ENCODE results near the gene SLC2A13. TPM values are rescaled to one million over a fixed set of nuclear protein-coding genes. Genes with fewer than 3 reads are reported as not detected.

The SLC2A13 gene
- total RNA-seq, 1 donor from 2014 or later = 11.6 TPM

- H3K4me3 ChIP-seq = no peak overlapping the region
- ATAC-seq (no peak), DNase-seq (no peak)
- H3K4me1 ChIP-seq = no peaks in the 10 kb centered on the region
- no peak for TF ChIP-seq CTCF (IDR thresholded peaks at IDR 0.05)
- H3K9me3 ChIP-seq = no peaks in the 10 kb centered on the region
- no peaks in the 10 kb centered on the region for H3K36me3 ChIP-seq
- intact Hi-C loops (cut with DNase I) = no loop called here
- no peak overlapping the region for H3K27ac ChIP-seq
- no peaks in the 10 kb centered on the region for H3K27me3 ChIP-seq (ENCODE audit: low read depth)
Measured at GRCh38 chr12:39920222-39920621, 185.7 kb downstream of the SLC2A13 start.

GRCh38 chr12:39919790-39920189, 186.1 kb downstream of the SLC2A13 start:
- TF ChIP-seq CTCF (IDR thresholded peaks at IDR 0.05) = no peak
- ATAC-seq = peak; percentile 59 to 85
- Histone ChIP-seq H3K27ac (no peak overlapping the region), H3K36me3 (no peaks in the 10 kb centered on the region), H3K9me3 (no peaks in the 10 kb centered on the region), H3K27me3 (ENCODE audit: low read depth) (no peaks in the 10 kb centered on the region), H3K4me1 (no peaks in the 10 kb centered on the region), H3K4me3 (no peak overlapping the region)
- DNase-seq = no peak
- intact Hi-C loops (cut with DNase I) = no loop called here

- intact Hi-C loops (cut with DNase I) = no loop called here
- Histone ChIP-seq H3K27me3 (ENCODE audit: low read depth) (no peaks in the 10 kb centered on the region), H3K9me3 (no peaks in the 10 kb centered on the region), H3K4me1 (no peaks in the 10 kb centered on the region), H3K36me3 (no peaks in the 10 kb centered on the region), H3K4me3 (no peak overlapping the region), H3K27ac (no peak overlapping the region)
- ATAC-seq (no peak), DNase-seq (no peak)
- TF ChIP-seq CTCF (IDR thresholded peaks at IDR 0.05) = no peak
Measured at GRCh38 chr12:39915249-39915648, 190.6 kb downstream of the SLC2A13 start.

- intact Hi-C loops (cut with DNase I) = no loop called here
- no peak for TF ChIP-seq CTCF (IDR thresholded peaks at IDR 0.05)
- H3K36me3 ChIP-seq = no peaks in the 10 kb centered on the region
- no peaks in the 10 kb centered on the region for H3K4me1 ChIP-seq
- H3K4me3 ChIP-seq = no peak overlapping the region
- DNase-seq = peak; percentile 89
- peak overlapping the region; percentile 51 for H3K27ac ChIP-seq
- peak; percentile 98 for ATAC-seq
- H3K9me3 ChIP-seq = no peaks in the 10 kb centered on the region
- no peaks in the 10 kb centered on the region for H3K27me3 ChIP-seq (ENCODE audit: low read depth)
Measured at GRCh38 chr12:39912211-39912980, 193.5 kb downstream of the SLC2A13 start.

- ATAC-seq = no peak
- Histone ChIP-seq H3K4me3 (no peak overlapping the region), H3K27me3 (ENCODE audit: low read depth) (no peaks in the 10 kb centered on the region)
Measured at GRCh38 chr12:39906237-39906636, 199.6 kb downstream of the SLC2A13 start.

More at GRCh38 chr12:39906237-39906636, 199.6 kb downstream of the SLC2A13 start:
- no peaks in the 10 kb centered on the region for H3K9me3 ChIP-seq
- no peaks in the 10 kb centered on the region for H3K36me3 ChIP-seq
- DNase-seq = no peak
- TF ChIP-seq CTCF (IDR thresholded peaks at IDR 0.05) = no peak
- no peaks in the 10 kb centered on the region for H3K4me1 ChIP-seq
- intact Hi-C loops (cut with DNase I) = no loop called here
- no peak overlapping the region for H3K27ac ChIP-seq

Measured in lower lobe of right lung (tissue), 2 donors.